NCI-H748 treated with DMSO at 0.1 percent for 48 hours (cell line): Measurements from ENCODE around the gene CCDC152.
"Not testable (repeated sequence)": the region's sequence is repeated elsewhere in the genome, so short reads cannot be mapped to it uniquely, and the experiment has no call there.

Experiments used
- DNase-seq: peaks from one replicate; lab custom pipeline; 2025; lab: John Stamatoyannopoulos, UW

CCDC152 gene

GRCh38 chr5:42812620-42813019 lies 56.0 kb downstream of the CCDC152 start:
- no peak for DNase-seq

- no peak for DNase-seq
Measured at GRCh38 chr5:42813533-42813932, 56.9 kb downstream of the CCDC152 start.

DNA sequence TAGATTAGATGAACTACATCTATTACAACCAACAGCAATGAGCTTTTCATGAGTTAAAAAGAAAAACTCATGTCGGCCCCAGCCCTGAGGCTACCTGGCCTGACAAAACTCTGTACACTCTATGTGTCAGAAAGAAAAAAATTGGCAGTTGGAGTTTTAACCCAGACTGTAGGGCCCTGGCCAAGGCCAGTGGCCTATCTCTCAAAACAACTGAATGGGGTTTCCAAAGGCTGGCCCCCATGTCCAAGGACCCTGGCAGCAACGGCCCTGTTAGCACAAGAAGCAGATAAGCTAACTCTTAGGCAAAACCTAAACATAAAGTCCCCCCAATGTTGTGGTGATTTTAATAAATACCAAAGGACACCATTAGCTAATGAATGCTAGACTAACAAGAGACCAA lies 59.9 kb downstream of the CCDC152 start:
- DNase-seq = not testable (repeated sequence)

- DNase-seq = no peak
Measured at GRCh38 chr5:42819745-42820144, 63.1 kb downstream of the CCDC152 start.

DNA sequence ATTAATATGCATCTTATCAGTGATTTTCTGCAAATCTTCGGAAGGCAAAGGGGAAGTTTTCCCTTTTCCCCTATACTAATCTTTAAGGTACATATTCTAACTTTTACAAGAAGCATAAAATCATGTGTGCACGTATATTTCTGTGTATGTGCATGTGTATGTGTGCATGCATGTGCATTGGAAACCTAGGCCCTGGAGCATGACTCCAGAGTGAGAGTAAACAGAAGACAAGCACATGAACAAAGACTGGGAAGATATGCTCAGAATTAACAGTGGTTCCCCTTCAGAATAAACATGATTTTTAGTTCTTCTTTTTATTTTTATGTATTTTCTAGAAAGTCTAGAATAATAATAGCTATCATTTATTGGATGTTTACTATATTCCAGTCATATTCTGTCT lies 65.9 kb downstream of the CCDC152 start:
- no peak for DNase-seq

DNA sequence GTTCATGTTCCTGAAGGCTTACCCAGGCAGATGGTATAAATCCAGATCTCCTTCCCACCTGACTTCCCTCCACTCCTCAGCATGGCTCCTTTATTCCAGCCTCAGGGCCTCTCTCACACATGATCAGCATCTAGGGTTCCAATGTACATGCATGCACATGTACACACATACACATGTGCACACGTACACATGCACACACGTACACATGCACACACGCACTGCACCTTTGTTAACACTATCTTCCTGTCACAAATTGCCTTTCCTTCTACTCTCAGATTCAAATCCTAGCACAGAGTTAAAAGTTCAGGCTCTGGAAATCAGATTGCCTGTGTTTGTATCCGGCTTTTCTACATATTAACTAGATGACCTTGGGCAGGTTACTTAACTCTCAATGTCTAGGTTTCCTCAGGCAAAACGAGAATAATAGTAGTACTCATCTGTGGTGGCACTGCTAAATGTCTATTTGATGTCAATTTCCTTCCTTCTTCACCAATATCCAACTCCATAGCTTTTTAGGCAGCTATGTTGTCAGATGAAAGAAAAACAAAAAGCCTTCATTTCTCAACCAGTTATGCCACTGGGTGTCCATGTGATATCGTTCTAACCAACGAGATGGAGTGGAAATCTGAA lies 67.8 kb downstream of the CCDC152 start:
- DNase-seq = no peak

DNA sequence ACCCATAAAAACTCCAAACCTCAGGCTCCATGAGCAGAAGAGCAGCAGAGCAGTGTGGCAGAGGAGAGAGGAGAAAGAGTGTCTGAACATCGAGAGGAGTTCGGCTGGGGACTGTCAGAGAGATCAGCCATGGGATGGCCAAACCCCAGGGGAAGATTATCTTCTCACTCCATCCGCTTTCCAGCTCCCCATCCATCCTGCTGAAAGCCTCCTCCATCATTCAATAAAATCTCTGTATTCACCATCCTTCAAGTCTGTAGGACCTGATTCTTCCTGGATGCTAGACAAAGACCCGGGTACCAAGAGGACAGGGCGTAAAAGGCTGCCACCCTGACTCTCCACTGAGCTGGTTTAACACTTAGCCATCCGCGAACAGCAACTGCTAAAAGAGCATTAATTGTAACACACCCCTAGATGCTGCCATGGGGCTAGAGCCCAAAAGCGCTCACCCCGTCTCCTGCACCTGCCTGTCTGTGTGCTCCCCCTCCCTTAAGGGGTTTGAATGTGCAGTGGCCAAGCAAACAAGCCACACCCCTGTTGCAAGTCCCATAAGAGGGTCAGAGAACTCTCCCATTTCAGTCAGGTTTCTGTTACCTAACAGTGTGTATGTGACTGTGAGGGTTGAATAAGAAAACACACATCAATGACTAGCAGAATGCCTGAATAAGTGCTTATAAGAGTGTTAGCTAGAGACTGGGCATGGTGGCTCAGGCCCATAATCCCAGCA lies 69.0 kb downstream of the CCDC152 start:
- peak; percentile 49 for DNase-seq

- no peak for DNase-seq
Measured at GRCh38 chr5:42826757-42827515, 70.3 kb downstream of the CCDC152 start.

DNA sequence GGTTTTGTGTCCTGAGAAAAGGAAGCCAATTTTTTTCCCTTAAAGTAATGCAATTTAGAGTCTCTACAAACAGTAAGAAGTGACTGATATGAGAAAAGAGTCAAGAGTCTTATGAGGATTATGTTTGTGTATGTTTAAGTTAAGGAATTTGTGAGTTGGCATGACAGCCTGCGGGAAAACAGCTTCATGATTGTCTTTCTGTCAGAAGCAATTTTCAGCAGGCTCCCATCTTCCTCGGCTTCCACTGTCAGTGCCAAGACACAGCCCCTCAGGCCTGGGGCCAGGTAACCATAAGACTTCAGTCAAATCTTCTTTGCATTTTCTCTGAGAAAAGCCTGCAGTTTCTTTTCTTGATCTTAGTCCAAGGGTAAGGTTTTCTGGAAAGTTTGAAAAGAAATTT lies 72.1 kb downstream of the CCDC152 start:
- no peak for DNase-seq

GRCh38 chr5:42830924-42831323 lies 74.3 kb downstream of the CCDC152 start:
- DNase-seq = no peak

DNA sequence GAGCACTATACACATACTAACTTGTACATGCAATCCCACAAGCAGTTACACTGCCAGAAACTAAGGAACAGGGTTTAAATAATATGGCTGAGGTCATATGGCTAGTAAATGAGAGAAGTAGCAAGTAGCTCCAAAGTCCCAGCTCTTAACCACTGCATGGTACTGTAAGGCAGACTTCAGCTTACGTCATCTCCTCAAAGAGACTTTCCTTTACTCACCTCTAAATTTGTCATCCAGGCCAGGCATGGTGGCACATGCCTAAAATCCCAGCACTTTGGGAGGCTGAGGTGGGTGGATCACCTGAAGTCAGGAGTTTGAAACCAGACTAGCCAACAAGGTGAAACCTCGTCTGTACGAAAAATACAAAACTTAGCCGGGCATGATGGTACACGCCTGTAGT lies 75.4 kb downstream of the CCDC152 start:
- DNase-seq = no peak

DNA sequence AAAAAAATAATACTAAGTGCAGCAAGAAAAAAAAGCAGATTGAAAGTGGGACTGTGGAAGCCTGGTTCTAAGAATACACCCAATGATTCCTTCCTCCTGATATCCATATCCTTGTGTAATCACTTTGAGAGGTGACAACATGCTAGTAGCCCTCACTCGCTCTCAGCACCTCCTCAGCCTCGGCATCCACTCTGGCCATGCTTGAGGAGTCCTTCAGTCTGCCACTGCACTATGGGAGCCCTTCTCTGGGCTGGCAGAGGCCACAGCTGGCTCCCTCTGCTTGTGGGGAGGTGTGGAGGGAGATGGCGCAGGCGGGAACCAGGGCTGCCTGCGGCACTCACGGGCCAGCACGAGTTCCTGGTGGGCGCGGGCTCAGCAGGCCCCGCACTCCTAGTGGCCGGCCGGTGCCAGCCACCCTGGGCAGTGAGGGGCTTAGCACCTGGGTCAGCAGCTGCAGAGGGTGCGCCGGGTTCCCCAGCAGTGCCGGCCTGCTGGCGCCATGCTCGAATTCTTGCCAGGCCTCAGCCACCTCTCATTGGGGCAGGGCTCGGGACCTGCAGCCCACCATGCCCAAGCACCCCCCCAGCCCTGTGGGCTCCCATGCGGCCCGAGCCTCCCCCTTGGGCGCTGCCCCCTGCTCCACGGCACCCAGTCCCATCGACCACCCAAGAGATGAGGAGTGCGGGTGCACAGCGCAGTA lies 79.6 kb downstream of the CCDC152 start:
- DNase-seq = no peak

DNA sequence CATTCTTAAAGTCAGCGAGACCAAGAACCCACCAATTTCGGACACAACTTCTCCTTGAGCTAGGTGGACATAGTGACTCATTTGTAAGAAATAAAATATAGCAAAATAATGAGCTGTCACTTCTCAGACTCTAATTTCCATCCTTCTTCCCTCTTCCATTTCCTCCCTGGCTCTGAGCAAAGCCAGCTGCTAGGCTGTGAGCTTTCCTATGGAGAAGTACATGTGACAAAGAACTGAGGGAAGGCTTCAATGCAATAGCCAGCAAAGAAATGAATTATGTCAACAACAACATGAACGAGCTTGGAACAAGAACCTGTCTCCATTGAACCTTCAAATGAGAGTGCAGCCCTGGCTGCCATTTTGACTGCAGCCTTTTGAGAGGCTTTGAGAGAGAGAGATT lies 81.0 kb downstream of the CCDC152 start:
- no peak for DNase-seq

- DNase-seq = no peak
Measured at GRCh38 chr5:42839196-42839595, 82.6 kb downstream of the CCDC152 start.

GRCh38 chr5:42840269-42840668 lies 83.7 kb downstream of the CCDC152 start:
- no peak for DNase-seq

DNA sequence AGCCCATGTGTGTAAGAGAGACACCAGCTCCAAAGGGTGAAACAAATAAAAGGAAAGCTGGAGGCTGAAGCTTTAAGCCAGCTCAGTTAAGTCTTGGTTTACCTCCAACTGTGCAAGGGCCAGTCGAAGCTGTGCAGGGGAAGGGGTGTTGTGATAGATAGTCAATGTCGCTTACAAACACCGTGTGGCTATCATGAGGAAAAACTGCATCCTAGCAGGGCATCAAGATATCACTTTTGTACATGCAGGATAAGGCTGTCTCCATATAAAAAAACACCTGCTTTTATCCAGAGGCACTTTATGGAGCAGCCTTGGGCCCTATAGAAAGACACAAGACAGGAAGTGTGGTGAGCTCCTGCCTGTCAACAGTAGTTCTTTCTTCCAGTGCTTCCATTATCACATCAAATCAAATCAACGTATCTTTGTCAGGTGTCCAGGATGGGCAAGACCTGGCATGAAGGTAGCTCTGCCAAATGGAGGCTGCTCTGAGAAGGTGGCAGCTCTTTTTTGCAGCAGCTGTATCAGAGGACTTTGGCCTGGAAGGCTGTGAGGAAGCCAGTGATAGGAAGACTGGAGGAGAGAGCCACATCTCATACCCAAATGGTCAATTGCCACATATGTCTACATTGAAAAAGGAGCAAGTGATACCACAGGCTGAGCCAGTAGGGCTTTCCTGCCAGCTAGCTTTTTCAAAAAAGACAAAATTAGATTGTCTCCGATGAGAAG lies 84.4 kb downstream of the CCDC152 start:
- DNase-seq = no peak

- no peak for DNase-seq
Measured at GRCh38 chr5:42842921-42843641, 86.5 kb downstream of the CCDC152 start.

DNA sequence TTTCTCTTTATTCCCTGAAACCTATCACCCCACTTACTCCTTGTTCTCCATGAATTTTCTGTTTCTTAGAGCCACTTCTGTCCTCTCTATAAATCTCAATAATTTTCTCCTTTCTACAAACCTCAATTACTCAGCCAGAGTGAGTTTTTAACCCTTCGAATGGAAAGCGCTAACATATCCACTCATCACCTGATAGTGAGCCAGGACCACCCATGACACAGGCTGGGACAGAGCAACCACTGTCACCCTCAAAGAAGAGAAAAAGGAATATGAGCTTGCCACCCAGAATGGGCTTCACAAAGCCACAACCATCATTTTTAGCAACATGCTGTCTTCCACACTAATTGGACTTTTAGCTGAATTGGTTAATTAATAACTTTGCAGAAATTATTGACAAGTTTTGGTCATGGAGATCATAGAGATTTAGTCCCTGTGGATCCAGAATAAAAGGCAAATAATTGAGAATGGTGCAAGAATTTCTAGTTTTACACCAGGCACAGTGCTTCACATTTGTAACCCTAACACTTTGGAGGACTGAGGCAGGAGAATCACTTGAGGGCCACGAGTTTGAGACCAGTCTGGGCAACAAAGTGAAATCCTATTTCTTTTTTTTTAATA lies 87.2 kb downstream of the CCDC152 start:
- no peak for DNase-seq

GRCh38 chr5:42844408-42844807 lies 87.8 kb downstream of the CCDC152 start:
- DNase-seq = not testable (repeated sequence)

GRCh38 chr5:42848545-42848944 lies 91.9 kb downstream of the CCDC152 start:
- no peak for DNase-seq

GRCh38 chr5:42851481-42851880 lies 94.9 kb downstream of the CCDC152 start:
- DNase-seq = no peak
